T-helper 2 cell (primary cell): Measurements from ENCODE around the gene LRP6.
"Not testable (repeated sequence)": the region's sequence is repeated elsewhere in the genome, so short reads cannot be mapped to it uniquely, and the experiment has no call there.

Experiments used
- DNase-seq, 5 experiments: peaks; one replicate each; pipeline versions ENCODE4 v3.0.0 to v3.0.0-alpha.2; 2012 to 2022

Gene LRP6

DNA sequence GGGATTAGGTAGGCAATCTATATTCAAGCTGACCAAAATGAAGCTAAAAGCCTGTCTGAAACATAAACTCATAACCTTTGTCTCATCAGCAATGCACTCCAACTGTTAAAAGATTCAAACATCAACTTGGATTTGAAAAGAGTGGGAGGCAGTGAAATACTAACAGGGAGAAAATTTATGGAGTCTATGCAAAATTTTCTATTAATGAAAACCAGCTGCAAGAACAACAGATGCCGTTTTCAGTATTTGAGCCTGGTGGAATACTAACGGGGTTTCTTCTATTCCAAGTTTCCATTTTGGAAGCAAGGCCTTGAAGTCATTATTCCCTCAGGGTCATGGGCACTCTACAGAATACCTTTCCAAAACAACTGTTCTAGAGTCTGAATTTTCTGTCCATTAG lies 88.3 kb downstream of the LRP6 start:
- no peak for DNase-seq

DNA sequence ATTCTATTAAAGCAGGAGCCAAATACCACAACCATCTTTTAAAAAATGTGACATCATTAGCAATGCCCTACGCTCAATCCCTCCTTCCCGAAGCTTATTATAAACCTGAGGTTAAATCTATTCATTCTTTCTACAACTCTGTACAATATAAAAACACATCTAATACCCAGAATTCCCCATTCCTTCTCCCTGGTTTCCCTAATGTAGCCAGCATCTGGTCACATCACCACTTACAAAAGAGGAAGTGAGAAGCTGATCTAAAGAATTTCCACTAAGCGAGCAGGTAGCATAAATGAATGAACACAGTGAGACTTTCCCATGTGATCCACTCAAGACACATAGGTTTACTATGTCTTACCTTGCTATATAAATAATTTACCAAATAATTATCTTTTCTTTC lies 90.4 kb downstream of the LRP6 start:
- no peak for DNase-seq

DNA sequence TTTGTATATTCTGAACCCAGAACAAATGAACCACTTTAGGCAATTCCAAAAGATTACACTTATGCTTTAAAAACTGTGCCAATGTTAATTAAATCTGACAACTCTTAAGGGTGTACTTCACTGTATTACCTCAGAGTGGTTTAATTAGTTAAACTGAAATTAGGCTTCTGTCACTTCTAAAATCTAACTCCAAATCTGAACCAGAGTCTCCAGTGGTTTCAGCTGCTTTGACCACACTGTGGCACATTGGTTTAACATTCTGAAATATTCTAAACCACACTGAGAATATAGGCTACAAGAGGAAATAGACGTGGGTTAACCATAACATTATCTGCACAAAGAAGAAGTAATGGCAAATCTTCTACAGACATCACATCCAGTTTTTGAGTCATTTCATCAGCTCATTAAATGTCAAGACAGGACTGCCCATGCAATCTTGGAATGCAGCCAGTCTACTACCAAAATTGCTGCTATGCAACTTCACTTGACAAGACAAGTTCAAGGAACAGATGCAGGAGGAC lies 94.8 kb downstream of the LRP6 start:
- peak in 2 of 5 experiments; percentile 29 to 89 for DNase-seq

DNA sequence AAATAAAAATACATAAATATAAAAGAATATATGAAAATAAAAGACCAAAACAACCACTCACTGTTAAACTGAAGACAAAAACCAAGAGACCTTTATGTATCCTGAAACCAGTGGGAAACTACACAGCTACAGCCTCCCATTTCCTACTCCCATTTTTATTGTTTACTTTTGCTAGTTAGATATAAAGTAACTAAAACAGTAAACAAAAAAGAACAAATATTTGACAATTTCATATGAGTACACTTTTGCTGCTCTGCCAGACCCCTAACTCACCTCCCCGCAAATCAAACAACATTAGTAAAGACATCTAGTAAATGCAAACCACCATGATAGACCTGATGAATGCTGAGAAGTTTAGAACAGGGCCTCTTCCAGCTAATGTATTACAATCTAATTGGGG lies 99.0 kb downstream of the LRP6 start:
- DNase-seq: no peak

DNA sequence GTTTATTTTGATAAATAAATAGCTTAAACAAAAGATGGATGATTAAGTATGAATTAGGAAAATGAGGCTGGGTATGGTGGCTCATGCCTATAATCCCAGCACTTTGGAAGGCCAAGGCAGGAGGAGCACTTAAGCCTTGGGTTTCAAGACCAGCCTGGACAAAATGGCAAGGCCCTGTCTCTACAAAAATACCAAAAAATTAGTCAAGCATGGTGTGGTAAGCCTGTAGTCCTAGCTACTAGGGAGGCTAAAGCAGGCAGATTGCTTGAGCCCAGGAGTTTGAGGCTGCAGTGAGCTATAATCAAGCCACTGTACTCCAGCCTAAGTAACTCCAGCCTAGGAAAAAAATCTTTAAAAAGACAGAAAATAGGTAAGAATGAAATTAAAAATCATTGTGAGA lies 100.1 kb downstream of the LRP6 start:
- no peak for DNase-seq

DNA sequence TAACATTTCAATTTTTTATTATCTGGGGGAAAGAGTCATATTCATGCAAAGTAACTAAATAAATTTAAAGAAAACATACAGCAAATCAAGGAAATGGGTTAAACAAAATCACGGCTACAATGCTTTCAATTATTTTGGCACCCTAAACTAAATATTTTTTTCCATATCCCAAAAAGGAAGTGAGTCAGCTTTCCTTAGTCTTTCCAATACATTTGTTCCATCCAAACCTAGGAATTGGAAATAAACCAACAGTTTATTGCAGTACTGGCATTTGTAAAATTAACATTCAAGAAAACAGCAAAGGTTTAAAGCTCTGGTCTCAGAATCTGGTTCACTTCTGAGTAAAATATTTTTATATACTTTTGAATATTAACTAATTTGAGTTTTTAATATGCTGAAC lies 106.9 kb downstream of the LRP6 start:
- DNase-seq: no peak

DNA sequence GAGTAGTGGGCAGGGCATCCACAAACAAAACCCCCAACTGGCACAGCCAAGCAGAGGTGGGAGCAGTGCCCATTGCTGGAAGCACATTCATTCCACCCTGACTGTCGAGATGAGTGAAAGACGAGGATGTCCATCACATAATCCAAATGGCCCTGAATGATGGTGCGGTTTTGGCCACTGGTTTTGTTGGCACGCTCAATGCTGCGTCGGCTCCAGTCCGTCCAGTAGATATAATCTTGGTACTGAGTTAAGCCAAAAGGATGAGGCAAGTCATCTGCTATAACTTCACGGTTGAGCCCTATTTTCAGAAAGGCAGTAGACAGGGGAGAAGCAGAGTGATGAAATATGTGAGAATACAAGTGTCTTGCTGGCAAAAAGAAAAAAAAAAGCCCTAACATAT lies 108.0 kb downstream of the LRP6 start:
- DNase-seq: no peak

DNA sequence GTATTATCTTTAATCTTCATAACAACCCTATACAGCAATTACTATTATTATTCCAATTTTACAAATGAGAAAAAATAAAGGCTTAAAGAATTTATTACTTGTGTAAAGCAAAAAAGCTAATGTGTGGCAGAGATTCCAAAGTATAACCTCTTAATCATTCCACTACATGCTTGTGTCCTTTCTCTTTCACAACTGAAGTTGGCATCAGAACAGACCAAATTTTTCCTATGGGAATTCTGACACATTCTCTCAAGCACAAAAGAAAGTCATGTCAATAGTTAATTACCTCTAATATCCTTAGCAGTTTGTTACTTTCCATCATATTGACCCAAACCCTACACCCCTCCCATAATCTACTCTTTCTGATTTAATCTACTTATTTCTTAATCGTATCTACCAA lies 109.4 kb downstream of the LRP6 start:
- no peak for DNase-seq

DNA sequence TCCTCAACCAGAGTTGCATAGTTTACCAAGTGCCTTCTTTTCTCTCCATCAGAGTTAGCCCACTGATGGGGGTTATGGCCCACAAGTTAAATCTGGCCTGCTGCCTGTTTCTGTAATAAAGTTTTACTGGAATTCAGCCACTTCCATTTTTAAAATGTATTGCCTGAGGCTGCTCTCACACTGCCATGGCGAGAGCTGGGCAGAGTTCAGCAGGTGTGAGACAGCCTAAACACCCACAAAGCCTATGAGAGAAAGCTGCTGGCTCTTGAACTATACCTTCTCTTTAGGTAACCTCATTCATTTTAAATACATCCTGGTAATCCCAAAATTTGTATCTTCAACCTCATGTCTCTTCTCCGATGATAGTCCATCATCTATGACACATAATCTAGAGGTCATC lies 110.0 kb downstream of the LRP6 start:
- no peak for DNase-seq

DNA sequence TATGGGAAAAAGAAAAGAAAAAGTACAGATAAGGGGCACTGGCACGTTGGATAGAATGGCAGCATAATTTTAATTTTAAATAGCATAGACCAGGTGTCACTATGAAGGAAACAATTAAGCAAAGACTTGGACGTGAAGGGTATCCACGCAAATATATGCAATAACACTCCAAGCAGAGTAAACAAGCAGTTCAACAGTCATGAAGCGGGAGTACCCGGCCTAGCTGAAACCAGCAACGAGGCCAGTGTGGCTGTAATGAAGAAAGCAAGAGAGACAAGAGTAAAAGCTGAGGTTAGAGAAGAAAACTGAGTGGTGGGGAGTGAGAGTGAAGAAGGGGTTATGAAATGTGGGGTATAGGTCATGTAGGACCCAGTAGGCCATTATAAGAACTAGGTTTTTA lies 110.7 kb downstream of the LRP6 start:
- DNase-seq: no peak

DNA sequence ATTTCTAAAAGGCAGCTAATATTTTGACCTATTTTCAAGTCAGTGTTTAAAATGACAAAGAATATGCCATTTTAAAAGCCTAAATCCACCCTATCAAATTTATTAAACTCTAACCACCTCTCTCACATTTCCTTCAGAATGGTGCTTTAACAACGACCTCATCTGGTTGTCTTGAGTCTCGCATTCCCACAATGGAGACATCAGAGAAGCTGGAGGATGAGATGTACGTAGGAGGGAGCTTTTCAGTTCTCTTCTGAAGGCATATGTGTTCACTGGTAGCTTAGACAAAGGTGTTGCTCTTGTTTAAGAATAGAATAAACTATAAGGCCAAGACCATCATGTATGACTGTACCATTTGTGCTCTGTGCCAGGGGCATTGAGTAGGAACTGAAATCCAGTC lies 113.2 kb downstream of the LRP6 start:
- DNase-seq: no peak

DNA sequence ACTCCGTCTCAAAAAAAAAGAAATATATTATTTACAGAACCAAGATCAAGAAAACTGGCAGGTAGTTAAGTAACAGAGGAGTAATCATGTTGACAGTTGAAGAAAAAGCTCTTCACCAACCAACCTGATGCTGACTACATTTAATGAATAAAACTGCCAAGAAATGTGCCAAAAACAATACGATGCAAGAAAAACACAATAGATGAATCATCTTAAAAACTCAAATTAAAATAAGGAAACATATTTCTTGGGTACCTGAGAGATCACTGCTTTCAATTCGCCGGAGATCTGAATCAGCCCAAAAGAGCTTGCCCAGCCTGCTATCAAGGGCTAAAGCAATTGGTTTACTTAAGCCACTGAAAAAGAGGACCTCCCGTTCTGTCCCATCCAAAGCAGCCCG lies 119.7 kb downstream of the LRP6 start:
- DNase-seq: no peak

DNA sequence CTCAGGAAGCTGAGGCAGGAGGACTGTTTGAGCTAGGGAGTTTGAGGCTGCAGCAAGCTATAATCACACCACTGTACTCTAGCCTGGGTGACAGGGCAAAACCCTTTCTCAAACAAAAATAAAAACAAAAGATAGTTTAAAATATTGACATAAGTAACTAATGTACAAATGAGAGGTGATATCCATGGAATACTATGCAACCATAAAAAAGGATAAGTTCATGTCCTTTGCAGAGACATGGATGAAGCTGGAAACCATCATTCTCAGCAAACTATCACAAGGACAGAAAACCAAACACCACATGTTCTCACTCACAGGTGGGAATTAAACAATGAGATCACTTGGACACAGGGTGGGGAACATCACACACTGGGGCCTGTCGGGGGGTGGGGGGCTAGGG lies 122.3 kb downstream of the LRP6 start:
- not testable (repeated sequence) for DNase-seq

DNA sequence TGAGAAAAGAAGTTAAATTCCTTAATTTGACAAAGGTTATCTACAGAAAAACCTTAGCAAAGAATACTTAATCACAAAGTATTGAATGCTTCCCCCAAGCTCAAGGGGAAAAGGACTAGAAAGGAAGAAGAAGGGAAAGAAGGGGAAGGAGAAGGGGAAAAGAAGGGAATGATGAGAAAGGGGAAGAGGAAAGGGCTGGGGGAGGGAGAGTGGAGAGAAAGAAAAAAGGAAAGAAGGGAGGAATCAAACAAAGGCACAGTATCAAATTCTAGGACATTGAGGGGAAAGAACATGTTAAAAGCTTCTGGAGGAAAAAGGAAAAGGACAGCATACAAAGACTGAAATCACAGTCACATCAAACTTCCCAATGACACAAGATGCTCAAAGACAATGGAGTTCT lies 125.8 kb downstream of the LRP6 start:
- DNase-seq: no peak

DNA sequence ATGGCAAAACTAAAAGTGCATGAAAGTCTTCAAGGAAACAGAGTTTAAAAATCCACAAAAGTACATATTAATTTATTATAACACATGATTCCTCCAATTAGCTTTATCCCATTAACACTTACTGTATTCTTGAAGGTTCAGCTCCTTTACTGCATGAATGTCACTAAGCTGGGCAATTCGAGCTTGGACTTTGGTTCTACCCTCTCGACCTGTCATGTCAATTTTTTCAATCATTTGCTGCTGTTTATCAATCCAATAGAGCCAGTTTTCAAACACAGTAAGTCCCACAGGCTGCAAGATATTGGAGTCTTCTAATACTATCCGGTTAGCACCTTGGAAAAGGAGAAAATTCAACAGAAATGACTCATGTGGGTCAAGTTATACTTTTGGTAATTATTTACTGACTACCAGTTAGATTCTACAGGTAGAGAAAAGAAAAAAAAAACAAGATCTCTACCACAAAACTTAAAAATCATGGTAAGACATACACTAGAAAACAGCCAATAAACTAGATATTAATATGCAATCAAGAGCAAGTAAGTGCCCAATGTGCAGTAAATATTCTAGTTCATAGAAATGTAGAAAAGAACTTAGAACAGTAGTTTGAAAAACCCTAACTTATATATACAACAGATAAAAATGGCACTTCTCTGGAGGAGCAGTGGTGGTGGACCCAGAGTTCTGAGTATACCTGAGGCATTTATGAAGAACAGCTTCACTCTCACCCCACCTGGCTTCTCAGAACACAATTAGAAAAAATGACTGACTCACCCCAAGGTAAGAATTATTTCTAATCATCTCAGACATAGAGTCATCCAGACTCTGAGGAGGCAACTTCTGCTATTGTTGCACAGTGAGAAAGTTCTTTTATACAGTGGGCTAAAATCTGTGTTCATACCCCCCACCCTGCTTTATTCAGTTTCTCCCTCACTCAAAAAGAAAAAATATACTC lies 128.4 kb downstream of the LRP6 start:
- DNase-seq: no peak

DNA sequence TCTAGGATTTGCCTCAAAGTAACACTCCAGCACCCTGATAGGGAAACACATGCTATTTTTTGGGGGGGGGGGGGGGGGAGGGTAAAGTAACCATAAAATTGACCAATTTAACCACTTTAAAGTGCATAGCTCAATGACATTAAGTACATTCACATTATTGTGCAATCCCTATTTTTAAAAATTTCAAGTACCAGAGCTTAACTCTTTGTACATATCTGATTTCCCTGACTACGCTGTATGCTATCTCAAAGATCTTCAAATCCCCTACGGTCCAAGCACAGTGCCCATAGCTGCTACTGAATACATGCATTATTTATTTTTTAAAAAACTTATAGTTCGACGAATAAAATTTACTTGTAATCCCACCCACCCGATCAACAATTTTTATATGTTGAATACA lies 133.1 kb downstream of the LRP6 start:
- no peak for DNase-seq

DNA sequence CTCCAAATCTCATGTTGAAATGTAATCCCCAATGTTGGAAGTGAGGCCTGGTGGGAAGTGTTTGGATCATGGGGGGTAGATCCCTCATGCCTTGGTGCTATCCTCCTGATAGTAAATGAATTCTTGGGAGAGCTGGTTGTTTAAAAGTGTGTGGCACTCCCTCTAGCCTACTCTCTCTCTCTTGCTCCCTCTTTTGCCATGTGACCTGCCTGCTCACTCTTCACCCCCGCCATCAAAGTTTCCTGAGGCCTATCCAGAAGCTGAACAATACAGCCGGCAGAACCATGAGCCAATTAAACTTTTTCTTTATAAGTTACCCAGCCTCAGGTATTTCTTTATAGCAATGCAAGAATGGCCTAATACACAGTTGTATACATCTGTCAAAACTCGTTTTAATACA lies 133.6 kb downstream of the LRP6 start:
- no peak for DNase-seq

DNA sequence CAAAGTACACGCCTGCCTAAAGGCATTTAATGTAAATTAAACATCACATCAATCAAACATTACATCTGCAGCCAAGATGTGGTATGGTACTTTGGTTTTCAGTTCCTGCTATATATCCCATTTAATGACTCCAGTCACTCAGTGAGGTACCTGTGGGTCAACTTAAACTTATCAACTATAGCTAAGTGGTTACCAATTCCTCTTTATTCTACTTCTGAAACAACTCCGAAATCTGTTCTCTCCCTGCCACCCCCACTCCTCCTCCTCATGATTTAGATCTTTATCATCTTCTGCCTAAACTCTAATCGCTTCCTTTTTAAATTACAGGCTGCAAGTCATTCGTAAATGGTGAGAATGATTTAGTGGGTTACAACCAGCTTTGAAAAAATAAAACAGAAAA lies 138.2 kb downstream of the LRP6 start:
- DNase-seq: no peak

DNA sequence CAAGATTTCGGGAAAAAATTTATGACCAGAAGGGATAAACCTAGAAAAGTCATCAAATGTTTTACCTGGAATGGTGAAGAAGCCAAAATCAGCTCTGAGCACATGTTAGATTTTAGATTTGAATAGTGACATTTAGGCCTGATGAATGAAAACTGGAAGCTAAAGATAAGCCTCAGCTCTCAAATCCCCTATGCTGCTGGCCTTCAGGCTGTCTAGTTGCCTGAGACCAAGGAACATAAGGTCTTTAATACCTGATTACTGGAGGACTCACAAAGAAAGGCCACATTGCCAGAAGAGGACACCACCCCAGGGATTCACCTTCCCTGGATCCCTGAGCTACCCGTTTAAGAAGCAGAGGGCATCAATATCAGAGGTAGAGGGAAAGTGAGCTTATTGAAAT lies 139.5 kb downstream of the LRP6 start:
- DNase-seq: no peak

DNA sequence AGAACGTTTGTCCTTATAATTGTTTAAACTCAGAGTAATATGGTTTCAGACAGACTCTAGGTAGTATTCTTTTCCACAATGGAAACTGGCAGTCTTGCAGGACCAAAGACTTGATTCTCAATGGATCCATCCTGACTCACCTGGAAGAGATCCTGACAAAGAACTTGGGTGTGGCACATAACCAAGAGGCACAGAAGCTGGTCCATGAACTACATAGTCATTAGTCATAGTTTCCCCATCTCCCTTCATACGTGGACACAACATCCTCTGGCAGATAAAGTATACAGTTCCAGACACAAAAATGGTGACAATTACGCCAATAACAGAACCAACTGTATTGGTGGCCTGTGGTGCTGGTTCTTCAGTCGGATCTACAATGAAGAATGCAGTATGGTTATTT lies 140.3 kb downstream of the LRP6 start:
- no peak for DNase-seq

DNA sequence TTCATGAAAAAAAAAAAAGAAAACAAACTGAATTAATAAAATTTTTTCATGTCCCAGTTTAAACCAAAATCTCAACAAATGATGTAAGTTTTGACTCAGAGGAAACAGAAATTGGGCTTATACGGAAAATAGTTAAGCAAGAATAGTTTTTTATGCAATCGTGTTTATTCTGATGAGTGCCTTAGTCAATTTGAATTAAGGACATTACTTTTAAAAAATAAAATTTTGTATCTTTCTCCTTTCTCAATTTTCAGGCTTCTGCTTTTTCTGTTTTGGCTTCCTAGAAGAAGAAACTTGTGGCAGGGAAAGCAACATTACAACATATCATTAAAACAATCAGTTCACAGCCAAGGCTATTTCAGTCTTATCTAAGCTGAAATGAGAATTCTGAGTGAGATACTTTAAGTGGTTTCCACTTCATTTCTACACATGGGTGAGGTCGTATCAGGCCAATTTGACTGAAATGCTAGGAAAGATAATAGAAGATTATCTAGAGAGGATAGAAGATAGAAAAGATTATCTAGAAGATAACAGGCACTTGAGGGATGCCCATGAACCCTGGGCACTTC lies 143.7 kb downstream of the LRP6 start:
- no peak for DNase-seq

DNA sequence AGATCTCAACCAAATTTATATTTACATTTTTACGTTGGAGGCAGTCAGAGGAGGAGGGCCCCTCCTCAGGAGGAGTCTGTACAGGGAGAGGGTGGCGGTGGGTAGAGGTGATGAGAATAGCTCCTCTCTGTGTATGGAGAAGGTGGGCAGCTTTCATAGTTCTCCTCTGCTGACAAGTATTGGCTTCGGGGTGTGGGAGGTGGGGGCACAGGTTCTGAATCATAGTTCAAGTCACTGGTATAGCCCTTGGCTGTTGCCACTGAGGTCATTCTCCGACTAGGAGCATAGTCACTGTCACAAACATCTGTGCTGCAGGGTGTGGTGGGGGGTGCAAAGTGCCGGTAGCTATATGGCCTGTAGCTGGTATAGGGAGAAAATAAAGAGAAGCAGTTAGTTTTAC lies 145.8 kb downstream of the LRP6 start:
- DNase-seq: no peak

DNA sequence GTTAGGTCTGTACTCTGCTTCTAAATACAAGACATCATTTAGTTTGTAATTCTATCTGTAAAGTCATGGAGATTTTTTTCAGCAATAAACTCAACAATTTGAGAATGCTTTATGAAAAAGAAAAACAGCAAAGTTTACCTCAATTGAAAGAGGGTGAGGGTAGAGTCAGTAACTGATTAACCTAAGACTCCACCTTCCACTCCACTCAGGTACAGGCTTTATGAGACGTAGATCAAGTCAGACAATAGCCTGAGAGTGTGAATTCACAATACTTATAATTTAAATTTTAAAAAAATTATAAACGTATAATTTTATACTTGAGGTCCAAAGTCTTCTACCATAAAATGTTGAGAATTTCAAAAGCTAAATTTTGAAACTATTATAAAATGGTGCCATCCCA lies 150.2 kb downstream of the LRP6 start:
- DNase-seq: no peak

DNA sequence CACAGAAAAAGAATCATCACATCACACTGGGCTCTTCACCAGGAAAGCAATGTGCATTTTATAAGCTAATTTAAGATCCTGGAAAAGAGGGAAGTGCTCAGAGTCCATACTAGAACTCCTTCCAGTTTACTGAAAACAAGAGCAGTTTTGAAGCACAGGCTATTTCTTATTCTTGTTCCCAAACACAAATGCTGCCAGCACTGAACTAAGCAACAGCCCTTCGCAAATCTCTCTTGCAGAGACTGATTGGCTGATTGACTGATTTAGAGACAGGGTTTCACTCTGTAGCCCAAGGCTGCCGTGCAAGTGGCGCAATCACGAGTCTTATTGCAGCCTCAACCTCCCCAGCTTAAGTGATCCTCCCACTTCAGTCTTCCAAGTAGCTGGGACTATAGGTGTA lies 151.3 kb downstream of the LRP6 start:
- no peak for DNase-seq
